Measurements from ENCODE around the gene C6orf62.

- TF ChIP-seq CTCF (IDR thresholded peaks at IDR 0.05) (no peak), POLR2A (IDR thresholded peaks at IDR 0.05) (no peak), EP300 (IDR thresholded peaks at IDR 0.05) (no peak)
Observed at GRCh38 chr6:24704468-24704867, 14.5 kb downstream of the C6orf62 start.
